ENCODE data around the gene COL21A1. TPM values are rescaled to one million over a fixed set of nuclear protein-coding genes. Genes with fewer than 3 reads are reported as not detected.

Gene COL21A1
- total RNA-seq, 1 donor from 2014 or later, result 0.57 TPM

DNA sequence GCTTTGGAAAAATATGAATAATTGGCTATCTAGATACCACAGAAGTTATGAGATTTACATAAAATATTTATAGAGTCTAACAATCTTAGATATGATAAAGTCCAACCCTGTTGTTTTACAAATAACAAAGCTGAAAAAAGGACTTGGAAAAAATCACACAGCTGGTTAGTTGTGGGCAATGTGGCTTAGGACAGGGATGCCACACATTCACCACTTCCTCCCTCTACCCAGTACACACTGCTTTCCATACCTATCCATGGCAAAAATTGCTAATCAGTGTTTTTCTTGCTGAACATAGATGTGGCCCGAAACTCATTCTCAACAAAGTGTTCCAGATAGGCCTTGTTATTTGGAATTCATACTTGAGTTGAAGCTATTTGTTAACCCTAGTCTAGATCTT lies 224.7 kb downstream of the COL21A1 start:
- H3K27ac ChIP-seq (ENCODE audit: low read depth, low read length), result no peak overlapping the region
- no peaks in the 10 kb centered on the region for H3K27me3 Mint-ChIP-seq (ENCODE audit: low read depth, unreplicated experiment)
- DNase-seq (ENCODE audit: low read depth) (no peak), FAIRE-seq (no peak)
- no peaks in the 10 kb centered on the region for H3K36me3 ChIP-seq (ENCODE audit: insufficient read depth, low read length)
- no peak overlapping the region for H3K4me3 Mint-ChIP-seq (ENCODE audit: unreplicated experiment)
- no peaks in the 10 kb centered on the region for H3K79me2 ChIP-seq (ENCODE audit: insufficient read depth, low read length)
- TF ChIP-seq, protein P1, sequence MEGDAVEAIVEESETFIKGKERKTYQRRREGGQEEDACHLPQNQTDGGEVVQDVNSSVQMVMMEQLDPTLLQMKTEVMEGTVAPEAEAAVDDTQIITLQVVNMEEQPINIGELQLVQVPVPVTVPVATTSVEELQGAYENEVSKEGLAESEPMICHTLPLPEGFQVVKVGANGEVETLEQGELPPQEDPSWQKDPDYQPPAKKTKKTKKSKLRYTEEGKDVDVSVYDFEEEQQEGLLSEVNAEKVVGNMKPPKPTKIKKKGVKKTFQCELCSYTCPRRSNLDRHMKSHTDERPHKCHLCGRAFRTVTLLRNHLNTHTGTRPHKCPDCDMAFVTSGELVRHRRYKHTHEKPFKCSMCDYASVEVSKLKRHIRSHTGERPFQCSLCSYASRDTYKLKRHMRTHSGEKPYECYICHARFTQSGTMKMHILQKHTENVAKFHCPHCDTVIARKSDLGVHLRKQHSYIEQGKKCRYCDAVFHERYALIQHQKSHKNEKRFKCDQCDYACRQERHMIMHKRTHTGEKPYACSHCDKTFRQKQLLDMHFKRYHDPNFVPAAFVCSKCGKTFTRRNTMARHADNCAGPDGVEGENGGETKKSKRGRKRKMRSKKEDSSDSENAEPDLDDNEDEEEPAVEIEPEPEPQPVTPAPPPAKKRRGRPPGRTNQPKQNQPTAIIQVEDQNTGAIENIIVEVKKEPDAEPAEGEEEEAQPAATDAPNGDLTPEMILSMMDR (IDR thresholded peaks at IDR 0.05; ENCODE audit: insufficient read depth, low read depth, low read length), result no peak
- TF ChIP-seq EZH2 (IDR thresholded peaks at IDR 0.05; ENCODE audit: insufficient read depth, low read length), result no peak
- no peak overlapping the region for H3K4me2 ChIP-seq (ENCODE audit: low read length)
- no peak overlapping the region for H3K9ac ChIP-seq (ENCODE audit: low read length)
- no peaks in the 10 kb centered on the region for H3K4me1 ChIP-seq (ENCODE audit: insufficient read depth, low read length)
- no peak overlapping the region for H2AFZ ChIP-seq (ENCODE audit: low read depth, low read length)
- no peaks in the 10 kb centered on the region for H3K36me3 Mint-ChIP-seq (ENCODE audit: low read depth, unreplicated experiment)
- H3K27ac Mint-ChIP-seq (ENCODE audit: unreplicated experiment), result no peak overlapping the region
- H3K9me3 ChIP-seq (ENCODE audit: insufficient read depth, low read depth, low read length), result no peaks in the 10 kb centered on the region
- H3K4me1 Mint-ChIP-seq (ENCODE audit: low read depth, unreplicated experiment), result peaks cover 3% of the 10 kb centered on the region
- H3K27me3 ChIP-seq (ENCODE audit: insufficient read depth, low read length), result no peaks in the 10 kb centered on the region
- H4K20me1 ChIP-seq (ENCODE audit: insufficient read depth, low read length), result no peaks in the 10 kb centered on the region
- H3K9me3 Mint-ChIP-seq (ENCODE audit: unreplicated experiment), result no peaks in the 10 kb centered on the region
- H3K4me3 ChIP-seq (ENCODE audit: insufficient read depth, low read depth, low read length), result no peak overlapping the region

DNA sequence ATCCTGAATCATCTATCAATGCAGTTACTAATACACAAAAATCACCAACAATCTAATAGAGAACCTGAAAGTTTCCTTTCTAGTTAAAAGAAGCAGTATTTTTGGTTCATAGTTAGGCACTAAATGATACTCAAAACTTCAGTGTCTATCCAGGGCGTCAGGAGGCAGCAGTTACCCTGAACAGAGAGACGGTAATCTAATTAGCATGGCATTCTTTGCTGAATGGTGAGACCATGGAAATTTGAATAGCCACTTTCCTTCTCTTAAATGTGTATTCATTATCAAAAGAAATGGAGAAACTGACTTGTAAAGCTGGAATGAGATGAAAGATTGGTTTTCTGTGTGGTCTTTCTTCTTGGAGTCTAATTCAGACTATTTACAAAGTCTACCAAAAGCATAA lies 225.4 kb downstream of the COL21A1 start:
- H2AFZ ChIP-seq (ENCODE audit: low read depth, low read length), result no peak overlapping the region
- H3K4me1 ChIP-seq (ENCODE audit: insufficient read depth, low read length), result no peaks in the 10 kb centered on the region
- no peaks in the 10 kb centered on the region for H3K36me3 ChIP-seq (ENCODE audit: insufficient read depth, low read length)
- no peak overlapping the region for H3K27ac ChIP-seq (ENCODE audit: low read depth, low read length)
- FAIRE-seq (peak; percentile 9), DNase-seq (ENCODE audit: low read depth) (no peak)
- no peaks in the 10 kb centered on the region for H4K20me1 ChIP-seq (ENCODE audit: insufficient read depth, low read length)
- Mint-ChIP-seq H3K4me1 (ENCODE audit: low read depth, unreplicated experiment) (peaks cover 1% of the 10 kb centered on the region), H3K4me3 (ENCODE audit: unreplicated experiment) (no peak overlapping the region), H3K36me3 (ENCODE audit: low read depth, unreplicated experiment) (no peaks in the 10 kb centered on the region), H3K27me3 (ENCODE audit: low read depth, unreplicated experiment) (no peaks in the 10 kb centered on the region), H3K27ac (ENCODE audit: unreplicated experiment) (no peak overlapping the region), H3K9me3 (ENCODE audit: unreplicated experiment) (no peaks in the 10 kb centered on the region)
- no peaks in the 10 kb centered on the region for H3K9me3 ChIP-seq (ENCODE audit: insufficient read depth, low read depth, low read length)
- TF ChIP-seq, protein P1 (IDR thresholded peaks at IDR 0.05; ENCODE audit: insufficient read depth, low read depth, low read length), result peak; percentile 25
- no peak for TF ChIP-seq EZH2 (IDR thresholded peaks at IDR 0.05; ENCODE audit: insufficient read depth, low read length)
- no peaks in the 10 kb centered on the region for H3K79me2 ChIP-seq (ENCODE audit: insufficient read depth, low read length)
- H3K4me2 ChIP-seq (ENCODE audit: low read length), result no peak overlapping the region
- H3K9ac ChIP-seq (ENCODE audit: low read length), result no peak overlapping the region
- no peak overlapping the region for H3K4me3 ChIP-seq (ENCODE audit: insufficient read depth, low read depth, low read length)
- H3K27me3 ChIP-seq (ENCODE audit: insufficient read depth, low read length), result no peaks in the 10 kb centered on the region

DNA sequence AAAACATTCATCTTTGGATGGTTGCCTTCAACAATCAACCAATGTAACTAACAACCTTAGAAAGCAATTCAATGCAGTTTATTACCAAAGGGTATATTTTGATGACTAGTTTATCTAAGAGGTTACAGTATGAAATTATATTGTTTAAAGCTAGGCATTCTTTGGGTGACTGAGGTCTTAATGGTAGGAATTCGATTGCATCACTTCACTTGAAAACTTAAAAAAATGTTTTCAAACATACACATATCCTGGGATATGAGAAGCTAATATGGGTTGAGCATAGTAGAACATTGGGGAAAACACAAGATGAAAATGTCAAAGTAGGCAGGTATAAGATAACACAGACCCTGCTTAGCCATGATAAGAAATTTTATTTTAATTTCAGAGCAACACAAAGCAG lies 227.4 kb downstream of the COL21A1 start:
- no peak for TF ChIP-seq EZH2 (IDR thresholded peaks at IDR 0.05; ENCODE audit: insufficient read depth, low read length)
- TF ChIP-seq, protein P1 (IDR thresholded peaks at IDR 0.05; ENCODE audit: insufficient read depth, low read depth, low read length), result no peak
- H3K27ac Mint-ChIP-seq (ENCODE audit: unreplicated experiment), result no peak overlapping the region
- H3K4me1 Mint-ChIP-seq (ENCODE audit: low read depth, unreplicated experiment), result no peaks in the 10 kb centered on the region
- Histone ChIP-seq H3K27me3 (ENCODE audit: insufficient read depth, low read length) (no peaks in the 10 kb centered on the region), H3K4me2 (ENCODE audit: low read length) (no peak overlapping the region), H3K4me3 (ENCODE audit: insufficient read depth, low read depth, low read length) (no peak overlapping the region), H4K20me1 (ENCODE audit: insufficient read depth, low read length) (no peaks in the 10 kb centered on the region), H3K9ac (ENCODE audit: low read length) (no peak overlapping the region), H3K79me2 (ENCODE audit: insufficient read depth, low read length) (no peaks in the 10 kb centered on the region), H2AFZ (ENCODE audit: low read depth, low read length) (no peak overlapping the region), H3K27ac (ENCODE audit: low read depth, low read length) (no peak overlapping the region), H3K9me3 (ENCODE audit: insufficient read depth, low read depth, low read length) (no peaks in the 10 kb centered on the region), H3K4me1 (ENCODE audit: insufficient read depth, low read length) (no peaks in the 10 kb centered on the region), H3K36me3 (ENCODE audit: insufficient read depth, low read length) (no peaks in the 10 kb centered on the region)
- DNase-seq (ENCODE audit: low read depth) (no peak), FAIRE-seq (peak; percentile 55)
- H3K4me3 Mint-ChIP-seq (ENCODE audit: unreplicated experiment), result no peak overlapping the region
- peaks cover 2% of the 10 kb centered on the region for H3K27me3 Mint-ChIP-seq (ENCODE audit: low read depth, unreplicated experiment)
- no peaks in the 10 kb centered on the region for H3K9me3 Mint-ChIP-seq (ENCODE audit: unreplicated experiment)
- no peaks in the 10 kb centered on the region for H3K36me3 Mint-ChIP-seq (ENCODE audit: low read depth, unreplicated experiment)
